Femur (tissue), 1 donor: Measurements from ENCODE around the gene STX16.

Experiments used
- DNase-seq: peaks from one replicate; pipeline ENCODE4 v3.0.0-alpha.2; 2017

STX16 gene, protein sequence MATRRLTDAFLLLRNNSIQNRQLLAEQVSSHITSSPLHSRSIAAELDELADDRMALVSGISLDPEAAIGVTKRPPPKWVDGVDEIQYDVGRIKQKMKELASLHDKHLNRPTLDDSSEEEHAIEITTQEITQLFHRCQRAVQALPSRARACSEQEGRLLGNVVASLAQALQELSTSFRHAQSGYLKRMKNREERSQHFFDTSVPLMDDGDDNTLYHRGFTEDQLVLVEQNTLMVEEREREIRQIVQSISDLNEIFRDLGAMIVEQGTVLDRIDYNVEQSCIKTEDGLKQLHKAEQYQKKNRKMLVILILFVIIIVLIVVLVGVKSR

GRCh38 chr20:58650776-58651558, at the start of gene STX16:
STX16 (plus strand) TSS chr20:58651283; CDS start chr20:58652007, 724 bp downstream.
- peak; percentile 93 for DNase-seq

DNA sequence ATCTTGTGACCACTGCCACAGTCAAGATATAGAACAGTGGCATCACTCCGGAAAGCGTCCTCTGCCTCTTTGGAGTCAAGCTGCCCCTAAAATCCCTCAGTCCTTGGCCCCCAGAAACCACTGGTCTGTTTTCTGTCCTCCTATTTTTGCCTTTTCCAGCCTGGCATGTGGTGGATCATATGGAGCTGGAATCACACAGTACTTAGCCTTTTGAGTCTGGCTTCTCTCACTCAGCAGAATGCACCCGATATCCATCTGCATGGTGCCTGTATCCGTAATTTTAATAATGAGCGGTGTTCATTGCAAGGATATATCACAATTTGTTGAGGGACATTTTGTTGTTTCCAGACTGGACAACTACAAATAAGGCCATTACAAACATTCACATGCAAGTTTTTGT, 49.0 kb upstream of the STX16 start:
- no peak for DNase-seq

GRCh38 chr20:58603721-58604120, 47.4 kb upstream of the STX16 start:
- DNase-seq: peak; percentile 63

- DNase-seq: peak; percentile 79
Measured at GRCh38 chr20:58604128-58604881, 46.8 kb upstream of the STX16 start.

DNA sequence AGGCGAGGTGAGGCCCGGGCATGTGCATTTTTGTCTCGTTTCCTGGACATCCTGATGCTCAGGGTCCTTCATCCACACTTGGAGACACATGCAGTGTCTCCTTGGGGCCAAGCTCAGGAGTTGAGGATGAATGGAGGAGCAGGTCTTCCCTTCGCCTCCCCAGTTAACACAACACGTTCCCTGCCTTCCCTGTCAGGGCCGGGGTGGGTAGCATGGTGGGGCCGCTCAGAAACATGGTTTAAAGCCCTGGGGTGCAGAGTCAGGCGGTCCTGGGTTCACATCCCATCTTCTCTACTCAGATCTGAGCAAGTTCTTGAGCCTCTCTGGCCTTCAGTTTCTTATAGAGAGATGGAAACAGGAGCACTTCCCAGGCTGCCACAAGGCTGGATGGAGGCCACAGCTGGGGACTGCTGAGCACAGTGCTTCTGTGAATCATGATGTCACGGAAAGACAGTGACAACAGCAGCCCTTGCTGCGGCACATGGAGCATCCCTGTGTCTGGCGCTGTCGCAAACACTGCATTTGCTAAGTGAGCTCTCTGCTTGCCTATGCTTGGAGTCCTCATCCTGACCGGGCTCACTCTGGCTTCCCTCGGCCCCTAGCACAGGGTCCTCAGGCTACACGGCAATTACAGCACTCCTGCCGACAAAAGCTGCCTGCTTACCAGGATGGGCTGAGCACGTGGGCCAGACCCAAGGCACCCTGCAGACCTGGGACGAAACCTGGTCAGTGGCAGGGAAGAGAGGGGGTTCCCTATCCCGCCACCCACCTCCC, 45.6 kb upstream of the STX16 start:
- DNase-seq: no peak

DNA sequence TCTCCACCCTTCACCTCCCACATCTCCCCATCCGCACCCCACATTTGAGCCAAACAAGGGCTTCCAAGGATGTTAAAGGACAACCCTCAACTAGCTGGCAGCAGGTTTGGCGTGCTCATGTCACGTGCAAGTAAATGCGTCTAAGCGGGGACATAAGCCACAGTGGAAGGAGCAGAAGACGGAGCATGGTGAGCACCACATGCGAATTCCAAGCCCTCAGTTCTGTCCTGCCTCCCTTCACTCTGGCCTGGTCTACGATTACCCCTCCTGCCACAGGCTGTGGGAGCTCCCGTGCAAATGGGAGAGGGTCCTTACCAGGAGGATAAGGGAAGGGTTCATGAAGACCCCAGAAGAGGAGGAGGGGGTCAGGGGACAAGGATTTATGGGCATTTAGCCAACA, 44.9 kb upstream of the STX16 start:
- no peak for DNase-seq

- DNase-seq: no peak
Measured at GRCh38 chr20:58608096-58608840, 42.8 kb upstream of the STX16 start.

- no peak for DNase-seq
Measured at GRCh38 chr20:58609026-58609425, 42.1 kb upstream of the STX16 start.

DNA sequence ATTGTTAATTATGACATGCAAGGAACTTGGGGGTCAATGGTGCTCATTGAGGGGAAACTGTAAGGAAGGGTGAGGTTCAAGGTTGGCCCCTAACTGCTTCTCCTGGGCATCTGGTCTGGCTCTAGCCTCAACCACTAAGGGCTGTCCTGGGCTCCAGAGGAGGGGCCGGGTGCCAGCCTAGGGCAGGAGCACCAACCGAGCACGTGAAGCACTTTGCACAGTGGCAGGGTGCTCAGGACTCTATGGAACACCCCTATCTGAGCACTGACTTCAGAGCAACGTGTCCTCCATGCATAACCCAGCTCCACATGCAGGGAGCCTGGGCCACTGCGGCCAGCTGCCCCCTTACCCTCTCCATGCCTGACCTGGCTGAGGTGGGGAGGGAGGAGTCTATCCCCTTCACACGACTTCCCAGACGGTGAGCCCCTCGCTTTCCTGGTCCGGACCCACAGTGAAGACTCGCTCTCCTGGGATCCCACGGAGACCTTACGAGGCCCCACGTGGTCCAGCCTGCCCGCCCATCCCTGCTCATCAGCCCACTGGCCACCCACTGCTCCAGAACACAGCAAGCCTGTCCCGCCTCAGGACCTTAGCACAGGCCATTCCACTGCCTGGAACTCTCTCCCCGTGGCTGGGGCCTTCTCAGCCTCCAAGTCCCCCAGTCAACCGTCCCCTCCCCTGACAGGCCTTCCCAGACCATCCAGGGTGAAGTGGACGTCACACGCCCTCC, 40.8 kb upstream of the STX16 start:
- no peak for DNase-seq

DNA sequence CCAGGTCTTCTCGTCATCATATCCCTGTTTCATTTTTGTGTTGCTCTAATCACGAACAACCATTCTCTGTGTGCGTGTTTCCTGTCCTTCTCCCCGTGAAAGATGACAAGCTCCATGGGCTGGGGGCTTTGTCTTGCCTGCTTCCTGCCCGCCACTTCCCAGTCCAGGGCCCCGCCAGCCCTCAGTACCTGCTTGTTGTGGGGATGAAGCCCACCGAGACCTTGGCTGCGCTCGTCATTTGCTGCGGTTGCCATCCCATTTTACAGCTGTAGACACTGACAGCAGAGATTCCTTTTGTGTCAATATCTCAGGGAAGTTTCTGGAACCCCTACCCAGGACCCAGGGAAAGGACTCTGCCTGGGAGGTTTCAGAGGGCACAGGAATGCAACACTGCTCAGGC, 40.3 kb upstream of the STX16 start:
- no peak for DNase-seq

- DNase-seq: no peak
Measured at GRCh38 chr20:58611236-58612030, 39.6 kb upstream of the STX16 start.

GRCh38 chr20:58612121-58612691, 38.9 kb upstream of the STX16 start:
- peak; percentile 62 for DNase-seq

- DNase-seq: no peak
Measured at GRCh38 chr20:58613061-58613854, 37.8 kb upstream of the STX16 start.

DNA sequence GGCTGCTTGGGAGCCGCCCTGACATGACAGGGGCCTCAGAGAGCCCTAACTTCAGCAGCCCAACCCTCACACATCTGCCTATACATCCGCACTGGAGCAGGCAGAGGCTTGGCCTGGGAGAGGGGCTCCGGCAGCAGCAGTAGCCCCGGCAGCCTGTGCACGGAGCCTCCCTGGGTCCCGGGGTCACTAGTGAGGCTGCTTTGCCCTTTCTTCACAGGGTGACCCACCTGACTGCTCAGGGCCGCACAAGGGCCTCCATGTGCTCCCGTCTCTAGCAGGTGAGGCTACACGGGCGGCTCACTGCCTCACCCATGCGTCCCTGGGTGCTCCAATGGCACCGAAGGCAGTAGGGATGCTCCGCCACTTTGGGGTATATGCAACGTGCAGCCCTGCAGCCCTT, 36.7 kb upstream of the STX16 start:
- no peak for DNase-seq

- DNase-seq: no peak
Measured at GRCh38 chr20:58614984-58615760, 35.9 kb upstream of the STX16 start.

DNA sequence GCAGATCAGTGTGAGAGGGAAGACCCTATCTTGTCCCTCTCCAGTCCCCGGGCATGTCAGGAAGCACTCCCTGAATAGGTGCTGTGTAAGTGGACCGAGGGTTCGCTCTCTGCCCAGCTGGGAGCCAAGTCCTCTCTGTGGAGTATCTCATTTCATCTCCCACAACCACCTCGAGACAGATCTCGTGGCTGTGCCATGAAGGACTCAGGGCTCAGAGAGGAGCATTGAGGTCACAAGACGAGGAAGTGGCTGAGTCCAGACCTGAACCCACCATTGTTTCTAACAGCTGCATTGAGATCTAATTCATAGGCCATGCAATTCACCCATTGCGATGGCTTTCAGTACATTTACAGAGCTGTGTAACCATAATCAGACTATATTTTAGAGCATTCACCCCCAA, 34.7 kb upstream of the STX16 start:
- DNase-seq: no peak

- no peak for DNase-seq
Measured at GRCh38 chr20:58617158-58617557, 33.9 kb upstream of the STX16 start.

- peak; percentile 62 for DNase-seq
Measured at GRCh38 chr20:58618351-58619076, 32.6 kb upstream of the STX16 start.
